Neural cell (in vitro differentiated cells): Measurements from ENCODE around the gene SAMSN1. TPM values are rescaled to one million over a fixed set of nuclear protein-coding genes. Genes with fewer than 3 reads are reported as not detected.

Experiments
- H2AFZ ChIP-seq: fragments of 200-600, 300-800 bp; sonication (generic), shearing (Covaris generic); 2 replicates; pipeline ENCODE4 v1.6.0; 2014; ENCODE audit warnings: low read depth, mild to moderate bottlenecking, antibody characterized with exemption, low read length, moderate library complexity
- H3F3A ChIP-seq: fragments of 200-600 bp; shearing (Covaris generic); 2 replicates; pipeline ENCODE4 v1.6.1; 2016; ENCODE audit warnings: mild to moderate bottlenecking, moderate library complexity, mixed read lengths, antibody characterized with exemption, low read length; ENCODE audit not compliant: insufficient read depth, poor library complexity, severe bottlenecking
- H3K27ac ChIP-seq: fragments of 200-600, 300-800 bp; sonication (generic), shearing (Covaris generic); 2 replicates; pipeline ENCODE4 v1.5.1; 2014; ENCODE audit warnings: mild to moderate bottlenecking, low read length, moderate library complexity
- H3K27me3 ChIP-seq: fragments of 300-800, 200-600 bp; sonication (generic), shearing (Covaris generic); 2 replicates; pipeline ENCODE4 v1.6.0; 2014; ENCODE audit warnings: mild to moderate bottlenecking, low read depth, low read length, moderate library complexity; ENCODE audit not compliant: insufficient read depth
- H3K36me3 ChIP-seq: fragments of 300-800, 200-600 bp; sonication (generic), shearing (Covaris generic); 2 replicates; pipeline ENCODE4 v1.5.1; 2014; ENCODE audit warnings: mild to moderate bottlenecking, antibody characterized with exemption, low read length, moderate library complexity; ENCODE audit not compliant: insufficient read depth
- H3K4me2 ChIP-seq: fragments of 300-800, 200-600 bp; sonication (generic), shearing (Covaris generic); 2 replicates; pipeline ENCODE4 v1.6.0; 2014; ENCODE audit warnings: mild to moderate bottlenecking, low read length
- H3K4me3 ChIP-seq: fragments of 300-800, 200-600 bp; sonication (generic), shearing (Covaris generic); 2 replicates; pipeline ENCODE4 v1.5.1; 2014; ENCODE audit warnings: mild to moderate bottlenecking, low read length, moderate library complexity
- H3K79me2 ChIP-seq: fragments of 200-600 bp; shearing (Covaris generic); replicated peaks from 2 replicates; pipeline ENCODE4 v1.6.0; 2014; ENCODE audit warnings: mild to moderate bottlenecking, low read length, moderate library complexity; ENCODE audit not compliant: insufficient read depth
- H3K9ac ChIP-seq: fragments of 300-800, 200-600 bp; sonication (generic), shearing (Covaris generic); 2 replicates; pipeline ENCODE4 v1.6.1; 2016; ENCODE audit warnings: mild to moderate bottlenecking, low read length, mixed read lengths
- H3K9me2 ChIP-seq: fragments of 200-600 bp; shearing (Covaris generic); 2 replicates; pipeline ENCODE4 v1.6.1; 2016; ENCODE audit warnings: mild to moderate bottlenecking, low read length, mixed read lengths; ENCODE audit not compliant: insufficient read depth
- H3K9me3 ChIP-seq: fragments of 200-600, 300-800 bp; sonication (generic), shearing (Covaris generic); 2 replicates; pipeline ENCODE4 v1.6.1; 2016; ENCODE audit warnings: mild to moderate bottlenecking, mixed run types, low read length, moderate library complexity, mixed read lengths
- H4K20me1 ChIP-seq: fragments of 200-600 bp; shearing (Covaris generic); 2 replicates; pipeline ENCODE4 v1.6.1; 2016; ENCODE audit warnings: mild to moderate bottlenecking, mixed run types; ENCODE audit not compliant: insufficient read depth
- CTCF ChIP-seq: fragments of 450-650 bp; IDR thresholded peaks from 2 replicates; pipeline ENCODE4 v1.5.1; 2014; ENCODE audit warnings: antibody characterized with exemption, mild to moderate bottlenecking, moderate library complexity; ENCODE audit not compliant: poor library complexity, severe bottlenecking
- EP300 ChIP-seq: fragments of 450-650 bp; conservative IDR thresholded peaks from 2 replicates; pipeline ENCODE4 v1.6.1; 2014; ENCODE audit warnings: antibody characterized with exemption, mild to moderate bottlenecking, moderate library complexity; ENCODE audit not compliant: poor library complexity, severe bottlenecking
- EZH2 ChIP-seq: fragments of 200-600, 300-800 bp; shearing (Covaris generic), sonication (generic); IDR thresholded peaks from 2 replicates; pipeline ENCODE4 v1.6.1; 2014; ENCODE audit warnings: antibody characterized with exemption, low read length, borderline replicate concordance, mild to moderate bottlenecking; ENCODE audit not compliant: insufficient read depth, poor library complexity, severe bottlenecking
- MXI1 ChIP-seq: fragments of 450-650 bp; conservative IDR thresholded peaks from 2 replicates; pipeline ENCODE4 v1.6.1; 2014; ENCODE audit warnings: antibody characterized with exemption, mild to moderate bottlenecking; ENCODE audit not compliant: poor library complexity, severe bottlenecking
- POLR2AphosphoS5 ChIP-seq: IDR thresholded peaks from 2 replicates; pipeline ENCODE4 v1.6.1; 2012
- RAD21 ChIP-seq: fragments of 450-650 bp; conservative IDR thresholded peaks from 2 replicates; pipeline ENCODE4 v1.6.1; 2014; ENCODE audit warnings: antibody characterized with exemption, mild to moderate bottlenecking, moderate library complexity
- REST ChIP-seq: IDR thresholded peaks from 2 replicates; pipeline ENCODE4 v1.6.1; 2012; ENCODE audit warnings: borderline replicate concordance
- SMC3 ChIP-seq: fragments of 450-650 bp; conservative IDR thresholded peaks from 2 replicates; pipeline ENCODE4 v1.6.1; 2014; ENCODE audit warnings: antibody characterized with exemption, mild to moderate bottlenecking, moderate library complexity; ENCODE audit not compliant: poor library complexity
- TAF1 ChIP-seq: IDR thresholded peaks from 2 replicates; pipeline ENCODE4 v1.6.1; 2012; ENCODE audit warnings: low read depth
- polyA plus RNA-seq: library from polyadenylated mRNA; depleted of rRNA; stranded (reverse); fragments of >200 nt; gene quantifications from 2 replicates; pipeline ENCODE4 v1.2.3, GENCODE V29; 2014

The SAMSN1 gene
- polyA plus RNA-seq, 1 donor from 2014 or later: 18.2 TPM

DNA sequence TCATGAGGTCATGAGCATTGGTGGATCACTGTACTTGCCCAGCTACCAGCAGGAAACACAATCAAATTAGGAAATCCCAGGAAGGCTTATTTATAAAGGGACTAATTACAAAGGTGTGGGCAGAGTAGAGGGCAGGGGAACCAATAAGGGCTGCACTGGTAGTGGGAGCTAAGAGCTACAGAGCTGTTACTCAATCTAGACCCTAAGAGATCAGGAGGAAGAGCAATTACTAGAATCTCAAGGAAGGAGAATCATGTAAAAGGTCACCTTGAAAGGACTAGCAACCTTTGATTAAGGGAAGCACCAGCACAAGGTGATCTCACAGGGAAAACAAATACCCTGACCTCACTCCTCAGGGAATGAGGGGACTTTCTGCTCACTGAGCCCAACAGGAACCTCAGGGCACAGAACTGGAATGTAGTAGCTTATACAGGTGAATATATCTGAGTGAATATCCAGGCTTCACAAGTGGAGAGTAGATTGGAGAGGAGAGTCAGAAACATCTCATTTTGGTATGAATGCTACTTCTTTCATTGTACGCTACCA, 66.8 kb downstream of the SAMSN1 start:
- no peaks in the 10 kb centered on the region for H3K27me3 ChIP-seq
- no peak overlapping the region for H3K4me3 ChIP-seq
- no peaks in the 10 kb centered on the region for H3K9me3 ChIP-seq
- H3K4me2 ChIP-seq: no peak overlapping the region
- H3K9ac ChIP-seq: no peak overlapping the region
- H3K36me3 ChIP-seq: no peaks in the 10 kb centered on the region
- no peak overlapping the region for H2AFZ ChIP-seq
- H3K79me2 ChIP-seq: no peaks in the 10 kb centered on the region
- H3F3A ChIP-seq: no peaks in the 10 kb centered on the region
- H4K20me1 ChIP-seq: no peaks in the 10 kb centered on the region
- no peaks in the 10 kb centered on the region for H3K9me2 ChIP-seq
- H3K27ac ChIP-seq: no peak overlapping the region
- TF ChIP-seq RAD21: no peak
- TF ChIP-seq POLR2AphosphoS5: no peak
- TF ChIP-seq TAF1: no peak
- no peak for TF ChIP-seq CTCF
- no peak for TF ChIP-seq EP300
- TF ChIP-seq EZH2: no peak
- TF ChIP-seq SMC3: no peak
- TF ChIP-seq REST: no peak
- TF ChIP-seq MXI1: no peak

DNA sequence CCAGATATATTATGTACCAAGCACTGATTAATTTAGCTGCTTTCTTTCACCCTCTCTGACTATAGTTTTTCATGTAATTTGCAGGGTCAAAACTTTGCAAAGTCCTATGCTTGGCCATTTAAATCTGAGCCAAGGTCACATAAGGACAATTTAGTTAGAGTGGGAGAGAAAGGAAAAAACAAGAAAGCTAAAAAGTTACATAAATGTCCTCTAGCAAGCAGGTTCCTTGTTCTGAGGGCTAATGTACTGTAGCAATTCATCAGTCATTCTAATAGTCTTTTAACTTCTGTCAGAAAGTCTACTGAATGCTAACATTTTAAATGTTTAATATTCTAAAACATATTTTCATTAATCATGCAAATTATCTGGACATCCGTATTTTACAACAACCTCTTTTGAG, 68.3 kb downstream of the SAMSN1 start:
- Histone ChIP-seq H3K79me2 (no peaks in the 10 kb centered on the region), H3F3A (no peaks in the 10 kb centered on the region), H3K9ac (no peak overlapping the region), H3K4me2 (no peak overlapping the region), H3K9me3 (no peaks in the 10 kb centered on the region), H3K27ac (no peak overlapping the region), H3K9me2 (no peaks in the 10 kb centered on the region), H3K27me3 (no peaks in the 10 kb centered on the region), H4K20me1 (no peaks in the 10 kb centered on the region), H3K36me3 (no peaks in the 10 kb centered on the region), H3K4me3 (no peak overlapping the region), H2AFZ (no peak overlapping the region)
- TF ChIP-seq RAD21 (no peak), TAF1 (no peak), CTCF (no peak), EP300 (no peak), POLR2AphosphoS5 (no peak), REST (no peak), EZH2 (no peak), SMC3 (no peak), MXI1 (no peak)
